NCI-H526 (cell line): ENCODE data around the gene SEMA7A.

Source experiments
- DNase-seq, 2 experiments: peaks; one replicate each; lab custom pipeline; 2025; lab: John Stamatoyannopoulos, UW

The SEMA7A gene

DNA sequence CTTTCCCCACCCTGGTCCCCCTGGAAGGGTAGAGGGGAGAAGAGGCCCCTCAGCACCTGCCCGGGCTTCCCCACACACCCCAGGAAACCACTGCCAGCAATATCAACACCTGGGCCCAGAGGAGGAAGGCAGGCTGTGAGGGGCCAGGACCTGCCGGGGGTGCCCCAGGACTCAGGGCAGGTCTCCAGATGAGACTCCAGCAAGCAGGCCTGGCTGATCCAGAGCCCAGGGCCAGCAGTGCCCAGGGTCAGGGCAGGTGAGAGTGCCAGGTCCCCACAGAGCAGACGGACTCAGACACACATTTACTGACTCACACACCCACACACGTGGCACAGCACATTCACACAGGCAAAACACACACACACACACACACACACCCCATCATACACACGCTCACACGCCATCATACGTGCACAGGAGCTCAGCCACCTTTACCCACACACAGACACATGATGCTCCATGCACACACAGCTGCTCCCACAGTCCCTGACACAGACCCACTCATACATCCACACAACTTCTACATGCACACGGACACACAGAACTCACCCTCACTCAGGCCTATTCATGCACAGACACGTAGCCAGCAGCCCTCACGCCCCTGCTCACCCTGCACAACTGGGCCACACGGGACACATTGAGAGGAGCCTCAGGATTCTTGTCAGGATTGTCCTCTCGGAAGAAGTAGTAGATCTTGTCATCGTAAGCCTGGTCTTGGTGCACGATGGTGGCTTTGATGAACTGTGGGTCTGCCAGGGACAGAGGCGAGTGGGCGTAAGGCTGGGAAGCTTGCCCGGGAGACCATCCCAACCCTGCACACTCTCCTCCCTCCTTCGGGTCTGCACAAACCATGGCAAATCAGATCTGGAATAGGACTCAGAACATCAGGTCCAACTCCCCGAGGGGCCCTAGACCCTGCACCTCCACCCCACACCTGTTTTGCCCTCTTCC is 17.5 kb downstream of the SEMA7A start:
- DNase-seq = no peak

DNA sequence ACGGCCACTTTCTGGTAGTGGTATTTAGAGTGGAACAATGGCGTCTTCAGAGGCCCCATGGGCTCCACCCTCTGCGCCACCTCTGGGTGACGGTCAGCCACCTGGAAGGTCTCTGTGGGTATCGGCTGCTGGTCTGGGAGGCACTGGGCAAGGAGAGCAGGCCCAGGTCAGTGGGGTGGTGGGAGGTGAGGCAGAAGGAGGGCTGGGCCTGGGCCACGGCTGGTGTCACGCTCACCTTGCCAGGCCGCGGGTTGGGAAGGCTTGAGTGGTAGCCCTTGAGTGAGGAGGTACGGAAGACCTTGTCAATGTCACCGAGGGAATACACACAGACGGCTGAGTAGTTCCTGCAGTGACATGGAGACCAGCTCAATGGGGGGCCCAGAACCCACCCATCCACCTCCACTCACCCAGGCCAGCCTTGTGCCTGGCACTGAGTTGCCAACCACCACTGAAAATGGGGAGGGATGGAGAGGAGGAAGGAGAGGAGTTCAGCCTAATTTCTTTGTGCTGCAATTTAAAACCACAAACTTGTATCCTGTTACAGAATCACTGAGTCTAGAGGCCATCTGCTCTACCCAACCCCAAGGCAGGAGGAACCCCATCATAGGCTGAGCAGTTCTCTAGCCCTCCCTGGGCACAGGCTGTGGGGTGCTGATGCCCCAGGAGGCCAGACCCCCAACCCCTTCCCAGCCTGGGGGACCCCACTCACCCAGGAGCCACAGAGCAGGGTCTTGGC is 19.0 kb downstream of the SEMA7A start:
- DNase-seq = no peak

DNA sequence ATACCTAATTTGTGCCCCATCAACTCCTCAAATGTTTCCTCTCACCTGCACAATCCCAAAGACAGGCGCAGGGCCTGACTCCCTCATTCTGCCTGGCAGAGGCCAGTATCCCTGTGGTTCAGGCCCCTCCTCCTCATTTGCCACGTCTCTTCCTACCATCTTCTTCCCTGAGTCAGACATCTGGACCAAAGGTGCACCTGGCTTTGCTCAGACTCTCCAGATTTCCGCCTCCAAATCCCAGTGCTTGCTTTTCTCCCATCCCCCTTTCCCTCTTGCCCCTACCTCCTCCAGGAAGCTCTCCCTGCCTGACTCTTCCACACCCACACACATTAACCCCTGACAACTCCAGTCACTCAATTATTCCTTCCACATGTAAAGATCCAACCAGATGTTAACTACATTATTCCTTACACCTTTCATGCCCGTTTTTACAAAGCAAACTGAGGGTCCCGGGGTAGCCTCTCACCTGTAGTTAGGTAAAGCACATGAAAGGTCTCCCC is 19.6 kb downstream of the SEMA7A start:
- no peak for DNase-seq

DNA sequence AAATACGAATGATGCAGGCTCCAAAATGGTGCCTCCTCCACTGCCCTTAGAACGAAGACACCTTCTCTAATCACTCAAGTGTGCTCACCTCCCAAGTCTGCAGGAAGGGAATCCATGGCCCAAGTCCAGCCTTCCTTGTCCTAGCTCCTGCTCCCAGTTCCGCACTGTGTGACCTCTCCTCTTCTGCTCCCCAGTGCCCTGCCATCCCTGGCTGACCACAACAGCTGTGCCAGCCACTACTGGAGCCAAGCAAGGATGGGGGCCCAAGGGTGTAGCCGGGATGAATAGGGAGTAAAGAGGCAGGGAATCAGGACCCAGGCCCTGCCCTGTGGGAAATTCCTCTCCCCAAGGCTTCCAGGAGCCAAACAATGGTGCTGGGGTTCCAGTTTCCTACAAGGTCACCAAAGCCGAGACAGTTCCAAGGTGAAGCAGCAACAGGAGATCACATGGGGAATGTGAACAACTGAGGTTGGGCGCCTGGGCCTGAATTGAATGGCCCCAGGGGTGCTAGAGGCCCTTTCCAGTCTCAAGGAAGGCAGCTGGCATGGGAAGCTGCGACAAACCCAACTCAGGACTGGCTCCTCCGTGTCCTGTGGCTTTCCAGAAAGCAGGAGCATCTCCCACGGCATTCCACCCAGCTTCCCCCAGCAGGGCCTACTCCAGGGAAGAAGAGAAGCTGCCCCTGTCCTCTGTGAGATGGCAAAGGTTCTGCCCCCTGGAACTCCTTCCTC is 20.2 kb downstream of the SEMA7A start:
- no peak for DNase-seq

DNA sequence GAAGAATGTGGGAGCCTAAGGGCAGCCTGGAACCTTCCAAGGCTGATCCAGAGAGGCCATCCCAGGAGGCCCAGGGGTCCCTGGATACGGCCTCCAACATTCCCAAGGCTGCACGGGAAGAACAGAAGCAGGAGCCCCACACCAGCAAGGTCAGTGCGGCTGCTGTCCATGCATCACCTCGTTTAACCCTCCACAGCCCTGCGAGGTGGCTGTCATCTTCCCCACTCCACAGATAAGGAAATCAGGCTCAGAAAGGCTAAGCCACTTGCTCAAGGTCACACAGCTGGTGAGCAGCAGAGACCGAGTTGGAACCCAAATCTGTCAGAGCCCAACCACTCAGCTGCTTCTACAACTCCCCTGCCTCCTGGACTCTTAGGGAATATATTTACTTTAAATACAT is 21.6 kb downstream of the SEMA7A start:
- no peak for DNase-seq

DNA sequence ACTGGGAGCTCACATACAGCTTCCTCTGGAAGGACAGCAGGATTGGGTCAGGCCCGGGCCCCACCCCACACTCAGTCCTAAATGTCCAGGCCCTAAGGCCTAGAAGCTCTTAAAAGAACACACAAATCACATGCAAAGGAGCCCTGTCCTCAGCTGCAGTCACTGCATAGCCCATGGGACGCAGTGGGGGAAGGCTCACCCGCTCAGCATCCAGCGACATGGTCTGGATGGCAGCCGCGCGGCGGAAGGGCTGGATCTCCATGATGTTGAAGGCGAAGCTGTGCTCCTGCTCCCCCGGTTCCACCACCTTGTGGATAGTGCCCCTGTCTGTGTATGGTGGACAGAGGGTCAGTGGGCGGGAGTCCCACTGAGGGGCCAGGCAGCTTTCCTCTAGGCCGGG is 22.1 kb downstream of the SEMA7A start:
- DNase-seq = peak; percentile 28 to 70

DNA sequence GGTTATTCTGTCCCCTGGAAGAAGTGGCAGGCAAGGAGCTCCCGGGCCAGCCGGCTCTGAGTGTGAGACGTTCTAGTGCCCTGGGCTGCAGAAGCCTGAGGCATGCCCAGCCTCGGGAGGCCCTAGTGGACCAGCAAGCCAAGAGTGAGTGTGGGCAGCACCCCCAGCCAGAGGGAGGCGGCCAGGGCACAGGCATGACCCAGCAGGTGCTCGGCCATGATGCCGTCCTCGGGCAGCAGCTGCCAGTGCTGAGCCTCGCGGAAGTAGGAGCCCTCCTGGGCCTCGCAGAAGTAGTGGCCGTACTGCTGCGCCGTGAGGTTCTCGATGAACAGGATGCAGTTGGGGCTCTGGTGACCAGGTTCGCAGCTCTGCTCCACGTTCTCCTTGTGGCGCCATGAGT is 23.3 kb downstream of the SEMA7A start:
- no peak for DNase-seq

DNA sequence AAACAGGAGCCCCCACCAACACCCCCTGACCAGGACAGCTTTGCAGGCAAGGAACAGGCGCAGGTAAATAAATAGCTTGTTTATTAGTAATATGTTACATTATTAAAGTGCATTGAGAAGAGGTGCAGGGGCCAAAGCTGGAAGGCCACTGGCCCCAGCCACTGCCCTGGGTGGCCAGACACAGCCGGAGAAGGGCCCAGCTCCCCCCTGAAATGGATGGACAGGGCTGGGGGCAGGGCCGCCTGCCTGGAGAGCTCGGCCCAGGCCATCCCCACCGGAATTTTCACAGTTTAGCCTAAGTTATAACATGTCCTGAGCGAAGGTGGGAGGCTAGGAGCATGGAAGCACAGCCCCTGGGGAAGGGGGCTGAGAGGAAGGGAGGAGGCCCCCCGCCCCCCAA is 24.5 kb downstream of the SEMA7A start:
- DNase-seq = no peak

DNA sequence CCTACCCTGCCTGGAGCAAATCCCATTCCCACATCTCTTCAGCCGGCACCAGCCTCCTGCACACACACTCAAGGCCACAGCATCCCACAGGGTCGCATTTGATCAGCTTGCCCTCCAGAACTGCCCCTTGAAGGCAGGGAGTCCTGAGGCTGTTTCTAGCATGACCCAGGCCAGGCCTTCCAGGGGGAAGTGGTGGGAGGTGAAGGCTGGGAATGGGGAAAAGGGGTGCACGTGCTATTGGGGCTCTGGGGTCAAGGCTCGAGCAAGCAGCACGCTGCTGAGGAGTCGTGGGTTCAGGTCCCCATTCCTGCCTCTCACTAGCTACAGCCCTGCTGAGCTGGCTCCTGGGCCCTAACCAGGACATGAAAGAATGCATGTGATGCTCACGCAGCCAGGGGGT is 24.9 kb downstream of the SEMA7A start:
- no peak for DNase-seq

DNA sequence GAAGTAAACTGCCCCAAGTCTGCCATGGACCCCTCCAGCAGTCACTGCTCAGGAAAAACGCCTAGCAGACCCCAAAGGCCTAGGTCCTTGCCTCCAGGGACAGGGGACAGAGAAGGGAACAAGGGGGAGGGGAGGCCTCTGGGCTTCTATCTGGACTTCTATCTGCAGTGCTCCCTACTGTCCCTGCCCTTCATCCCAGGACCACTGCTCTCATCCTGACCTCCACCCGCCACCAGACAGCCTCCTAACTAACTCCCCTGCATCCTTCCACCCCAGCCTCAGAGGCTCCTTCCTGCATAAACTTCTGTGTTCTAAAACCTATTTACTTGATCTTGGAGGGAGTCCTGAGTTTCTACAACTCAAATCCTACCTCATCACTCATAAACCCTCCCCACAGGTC is 25.4 kb downstream of the SEMA7A start:
- no peak for DNase-seq

DNA sequence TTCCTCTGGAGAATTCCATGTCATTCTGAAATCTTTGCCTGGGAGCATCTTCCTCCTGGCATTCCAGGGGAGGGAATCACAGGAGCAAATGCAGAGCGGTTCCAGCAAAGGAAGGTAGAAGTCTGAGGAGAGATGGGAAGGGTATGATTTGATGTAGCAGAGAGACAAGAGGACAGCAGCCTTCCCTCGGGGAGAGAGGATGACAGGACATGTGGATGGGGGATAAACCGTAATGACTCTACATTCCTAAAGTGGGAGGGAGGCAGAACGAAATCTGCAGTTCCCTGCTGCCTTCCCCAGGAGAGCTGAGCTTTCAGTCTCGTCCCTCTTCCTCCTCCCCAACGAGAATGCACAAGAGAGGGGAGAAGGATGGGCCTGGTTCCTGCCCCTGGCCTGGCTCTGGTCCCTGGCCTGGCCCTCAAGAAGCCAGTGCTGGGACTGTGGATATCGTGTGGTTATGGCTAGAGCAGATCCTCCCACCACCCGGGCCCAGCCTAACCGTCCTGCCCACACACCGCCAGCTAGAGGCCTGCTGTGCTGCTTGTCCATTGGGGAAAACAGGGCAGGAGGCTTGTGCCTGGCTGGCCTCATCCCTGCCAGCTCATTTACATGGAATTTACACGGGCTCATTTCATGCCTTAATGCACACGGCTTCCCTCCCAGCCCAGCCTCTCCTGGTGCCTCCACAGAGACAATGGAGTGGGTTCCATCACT is 26.6 kb downstream of the SEMA7A start:
- DNase-seq = peak; percentile 88 to 96

DNA sequence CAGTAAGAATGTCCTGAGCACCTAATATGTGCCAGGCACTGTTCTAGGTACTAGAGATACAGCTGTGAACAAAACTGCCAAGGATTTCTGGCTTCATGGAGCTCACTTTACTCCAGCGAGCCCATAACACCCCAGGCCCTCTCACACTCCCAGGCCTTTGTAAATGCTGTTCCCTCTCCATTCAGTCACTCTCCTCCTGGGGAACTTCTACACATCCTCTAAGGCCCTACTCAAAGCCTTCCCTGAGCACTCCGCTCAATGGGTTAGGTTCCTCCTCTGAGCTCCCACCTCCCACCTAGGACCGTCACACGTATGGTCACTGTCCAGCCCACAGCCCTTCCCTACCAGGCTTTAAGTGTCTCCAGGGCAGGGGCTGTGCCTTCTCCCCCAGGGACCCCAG is 27.2 kb downstream of the SEMA7A start:
- DNase-seq = no peak

DNA sequence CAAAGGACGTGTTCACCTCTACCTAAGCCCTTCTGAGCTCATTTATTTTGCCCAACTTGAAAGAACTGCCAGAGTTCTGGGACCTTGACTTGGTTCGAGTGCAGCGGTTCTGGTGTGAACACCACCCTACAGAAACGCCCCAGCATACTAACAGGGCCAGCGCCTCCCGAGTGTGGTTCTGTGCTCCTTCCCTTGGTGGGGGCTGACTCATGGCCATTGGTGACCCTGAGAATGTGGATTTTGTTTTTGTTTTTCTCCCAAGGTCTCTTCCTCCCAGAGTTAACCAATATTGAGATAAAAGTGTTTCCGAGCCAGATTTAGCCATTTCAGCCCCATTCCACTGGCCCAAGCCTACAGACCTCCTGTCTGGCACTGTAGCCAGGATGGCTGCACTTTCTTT is 27.9 kb downstream of the SEMA7A start:
- no peak for DNase-seq

DNA sequence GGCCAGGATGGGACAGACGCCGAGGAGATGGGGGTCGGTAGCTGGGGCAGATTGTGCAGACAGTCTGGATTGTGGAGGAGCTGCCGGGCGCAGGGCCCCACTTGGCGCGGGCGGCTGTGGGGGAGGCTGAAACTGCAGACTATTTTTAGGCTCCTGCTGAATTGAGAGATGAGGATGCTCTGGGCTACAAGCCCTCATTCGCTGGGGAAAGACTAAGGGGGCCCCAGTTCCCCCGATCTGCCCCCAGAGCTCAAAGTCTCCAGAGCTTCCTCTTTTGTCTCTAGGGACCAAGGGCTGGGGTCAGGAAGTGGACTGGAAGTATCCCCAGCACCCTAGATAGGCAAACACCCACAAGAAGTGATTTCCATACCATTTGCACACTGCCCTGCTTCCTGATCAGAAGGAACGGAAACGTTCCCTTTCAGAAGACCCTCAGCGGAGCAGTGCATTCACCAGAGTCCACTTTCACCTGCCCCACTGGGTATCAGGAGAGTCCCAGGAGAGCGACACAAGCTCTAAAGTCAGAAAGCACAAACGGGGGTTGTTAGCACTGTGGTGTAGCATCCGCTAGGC is 29.7 kb downstream of the SEMA7A start:
- DNase-seq = peak; percentile 43 to 71

DNA sequence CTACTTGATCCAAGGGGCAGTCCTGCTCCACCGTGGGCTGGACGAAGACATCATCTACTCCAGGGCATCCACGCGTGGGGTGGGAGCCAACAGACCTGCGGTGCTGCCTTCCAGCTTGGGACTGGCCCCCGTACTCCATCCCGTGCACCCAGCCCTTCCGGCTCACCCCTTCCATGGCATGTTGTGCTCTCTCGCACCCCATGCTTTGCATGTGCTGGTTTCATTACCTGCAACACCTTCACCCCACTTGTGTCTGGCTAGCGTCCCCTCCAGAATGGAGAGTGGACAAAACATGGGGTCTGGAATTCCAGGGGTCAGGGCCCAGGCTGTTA is 30.2 kb downstream of the SEMA7A start:
- no peak for DNase-seq

DNA sequence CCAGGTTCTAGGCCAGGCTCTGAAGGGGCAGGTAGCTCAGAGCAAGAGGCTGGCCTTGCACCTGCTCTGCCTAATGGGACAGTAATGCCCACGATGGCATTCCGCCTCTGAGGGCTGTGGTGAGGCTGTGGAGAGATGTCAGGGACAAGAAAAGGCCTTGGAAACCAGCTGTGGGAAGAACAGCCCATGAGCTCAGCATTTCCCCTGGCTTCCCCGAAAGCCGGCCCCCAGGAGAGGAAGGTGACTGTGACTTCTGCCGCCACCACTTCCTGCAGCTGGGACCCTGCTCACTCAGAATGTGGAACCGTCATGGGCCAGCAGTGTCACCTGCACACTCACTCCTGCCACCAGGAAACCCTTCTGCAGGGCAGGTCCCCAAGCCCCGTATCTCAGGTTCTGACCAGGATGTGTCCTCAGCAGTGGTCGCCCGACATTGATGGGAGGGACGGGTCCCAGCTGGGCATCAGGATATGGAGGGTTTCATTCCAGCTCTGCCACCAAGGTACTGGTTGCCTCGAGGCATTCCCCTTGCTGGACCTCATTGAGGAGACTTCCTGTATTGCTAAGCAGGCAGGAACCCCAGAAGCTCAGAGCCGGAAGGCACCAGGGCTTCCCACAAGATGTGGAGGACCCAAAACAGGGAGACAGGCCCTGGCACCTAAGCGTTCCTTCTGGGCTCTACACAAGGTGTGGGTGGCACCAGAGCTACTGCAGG is 30.7 kb downstream of the SEMA7A start:
- no peak for DNase-seq

DNA sequence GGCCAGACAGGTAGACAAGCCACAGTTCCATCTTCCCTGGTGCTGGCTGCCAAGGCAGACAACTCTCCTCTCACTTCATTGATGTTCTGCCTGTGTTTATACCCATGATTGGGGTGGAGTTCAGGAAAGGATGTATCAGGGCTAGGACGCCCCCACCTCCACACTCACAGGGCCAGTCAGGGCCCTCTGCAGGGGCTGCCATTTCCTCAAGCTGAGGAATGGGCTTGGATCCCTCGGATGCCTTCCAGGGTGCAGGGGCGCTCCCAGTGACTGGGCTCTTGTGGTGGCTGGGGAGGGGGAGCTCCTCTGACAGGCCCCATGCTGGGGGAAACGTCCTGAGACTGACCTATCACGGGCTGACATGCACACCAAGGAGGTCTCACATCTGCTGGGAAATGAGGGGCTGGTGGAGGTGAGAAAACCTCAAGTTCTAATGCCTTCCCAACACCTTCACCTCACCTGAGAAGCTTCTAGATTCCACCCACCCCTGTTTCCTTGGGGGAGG is 31.4 kb downstream of the SEMA7A start:
- DNase-seq = no peak

DNA sequence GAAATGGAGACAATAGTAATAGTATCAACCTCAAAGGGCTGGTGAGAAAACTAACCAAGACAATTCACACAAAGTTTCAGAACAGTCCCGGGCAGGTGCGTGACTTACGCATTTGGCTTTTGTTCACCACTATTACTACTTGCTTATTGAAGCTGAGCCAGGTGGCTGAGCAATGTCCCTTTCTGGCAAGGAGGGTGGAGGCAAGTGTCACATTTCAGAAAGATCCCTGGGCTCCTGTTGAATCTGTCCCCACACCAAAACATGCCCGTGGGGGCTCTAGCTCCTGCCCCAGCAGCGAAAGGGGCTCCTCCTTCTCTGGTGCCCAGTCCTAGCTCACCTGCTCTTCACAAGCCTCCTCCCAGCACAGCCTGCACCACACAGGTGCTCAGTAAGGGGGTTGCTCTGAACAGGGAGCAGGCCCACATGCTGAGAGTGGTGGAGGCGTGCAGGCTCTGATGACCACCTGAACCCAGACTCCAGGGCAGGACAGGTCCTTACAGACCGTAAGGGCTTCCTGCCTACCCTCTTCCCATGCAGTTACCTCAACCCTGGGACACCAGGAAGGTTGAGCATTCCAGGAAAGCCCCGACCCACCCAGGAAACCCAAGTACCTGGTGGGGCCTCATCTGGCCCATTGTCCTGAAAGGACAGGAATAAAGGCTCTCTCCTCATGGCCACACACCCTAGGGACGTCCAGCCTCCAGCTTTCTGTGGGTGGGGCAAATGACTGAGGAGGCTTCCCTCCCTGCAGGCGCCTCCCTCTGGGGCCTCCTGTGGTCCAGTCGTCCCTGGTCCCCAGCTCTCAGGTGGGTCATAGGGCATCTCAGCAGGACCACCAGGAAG is 32.6 kb downstream of the SEMA7A start:
- no peak for DNase-seq

DNA sequence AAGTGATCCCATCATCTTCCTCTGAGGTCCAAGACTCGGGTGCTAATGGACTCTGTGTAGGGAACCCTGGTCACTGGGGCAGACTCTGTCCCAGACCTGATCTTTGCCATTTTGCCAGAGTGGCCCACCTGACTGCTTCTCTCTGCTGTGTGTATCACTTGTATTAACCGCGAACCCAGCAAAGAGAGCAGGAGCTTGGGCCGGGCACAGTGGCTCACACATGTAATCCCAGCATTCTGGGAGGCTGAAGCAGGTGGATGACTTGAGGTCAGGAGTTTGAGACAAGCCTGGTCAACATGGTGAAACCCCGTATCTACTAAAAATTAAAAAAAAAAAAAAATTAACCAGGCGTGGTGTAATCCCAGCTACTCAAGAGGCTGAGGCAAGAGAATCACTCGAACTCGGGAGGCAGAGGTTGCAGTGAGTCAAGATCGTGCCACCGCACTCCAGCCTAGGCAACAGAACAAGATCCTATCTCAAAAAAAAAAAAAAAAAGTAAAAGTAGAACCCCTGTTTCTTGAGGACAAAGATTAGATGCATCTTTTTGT is 33.4 kb downstream of the SEMA7A start:
- no peak for DNase-seq
